NCI-H187 (cell line): Measurements from ENCODE around the gene LRRC8E.
"Not testable (repeated sequence)": the region's sequence is repeated elsewhere in the genome, so short reads cannot be mapped to it uniquely, and the experiment has no call there.

ENCODE experiments used
- DNase-seq, 2 experiments: peaks; one replicate each; lab custom pipeline; 2025; lab: John Stamatoyannopoulos, UW

LRRC8E gene

DNA sequence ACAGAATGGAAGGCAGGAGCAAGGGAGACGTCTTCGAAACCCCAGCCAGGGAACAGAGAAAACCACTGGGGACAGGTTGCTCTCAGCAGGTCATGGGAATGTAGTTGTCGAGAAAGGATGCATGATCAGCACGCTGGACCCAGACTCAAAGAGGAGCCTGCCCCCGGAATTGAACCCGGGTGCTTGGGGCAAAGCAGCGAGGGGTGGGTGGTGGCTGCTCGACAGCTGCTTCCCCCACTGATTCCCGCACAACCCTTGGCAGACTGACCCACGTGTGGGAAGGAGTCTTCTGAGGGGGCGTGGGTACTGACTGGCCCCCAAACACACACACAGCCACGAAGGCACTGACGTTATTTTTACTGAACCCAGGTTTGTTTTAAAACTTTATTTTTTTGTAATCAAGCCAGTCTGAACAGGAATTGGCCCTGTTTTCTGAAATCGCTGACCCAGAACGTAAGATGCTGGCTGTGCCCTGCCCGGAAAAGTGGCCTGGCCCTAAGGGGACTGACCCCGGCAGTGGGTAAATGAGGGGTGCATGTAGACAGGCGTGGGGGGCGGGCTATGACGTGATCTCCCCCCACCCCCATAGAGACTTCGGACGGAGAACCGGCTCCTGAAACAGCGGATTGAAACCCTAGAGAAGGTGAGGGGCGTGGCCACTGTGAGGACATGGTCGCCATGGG lies 32.7 kb upstream of the LRRC8E start:
- DNase-seq: no peak

- no peak for DNase-seq
These were observed 32.2 kb upstream of the LRRC8E start for GRCh38 chr19:7856109-7856591.

- no peak for DNase-seq
These were observed 31.3 kb upstream of the LRRC8E start for GRCh38 chr19:7856679-7857663.

- DNase-seq: no peak
These were observed 30.6 kb upstream of the LRRC8E start for GRCh38 chr19:7857727-7858108.

- no peak for DNase-seq
These were observed 30.1 kb upstream of the LRRC8E start for GRCh38 chr19:7858109-7858770.

DNA sequence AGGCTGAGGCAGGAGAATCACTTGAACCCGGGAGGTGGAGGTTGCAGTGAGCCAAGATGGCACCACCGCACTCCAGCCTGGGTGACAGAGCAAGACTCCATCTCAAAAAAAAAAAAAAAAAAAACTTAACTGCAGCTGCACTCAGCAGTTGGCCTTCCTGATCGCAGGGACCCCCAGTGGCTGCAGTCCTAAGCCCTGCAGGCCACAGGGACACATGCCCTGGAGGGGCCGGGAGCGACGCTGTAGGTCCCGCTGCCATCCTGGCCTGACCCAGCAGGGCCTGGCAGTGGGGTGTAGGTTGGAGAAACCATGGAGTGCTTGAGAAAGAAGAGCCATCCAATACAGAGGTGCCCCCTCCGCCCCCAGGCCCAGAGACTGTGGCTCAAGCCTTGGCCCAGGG lies 29.2 kb upstream of the LRRC8E start:
- not testable (repeated sequence) for DNase-seq

DNA sequence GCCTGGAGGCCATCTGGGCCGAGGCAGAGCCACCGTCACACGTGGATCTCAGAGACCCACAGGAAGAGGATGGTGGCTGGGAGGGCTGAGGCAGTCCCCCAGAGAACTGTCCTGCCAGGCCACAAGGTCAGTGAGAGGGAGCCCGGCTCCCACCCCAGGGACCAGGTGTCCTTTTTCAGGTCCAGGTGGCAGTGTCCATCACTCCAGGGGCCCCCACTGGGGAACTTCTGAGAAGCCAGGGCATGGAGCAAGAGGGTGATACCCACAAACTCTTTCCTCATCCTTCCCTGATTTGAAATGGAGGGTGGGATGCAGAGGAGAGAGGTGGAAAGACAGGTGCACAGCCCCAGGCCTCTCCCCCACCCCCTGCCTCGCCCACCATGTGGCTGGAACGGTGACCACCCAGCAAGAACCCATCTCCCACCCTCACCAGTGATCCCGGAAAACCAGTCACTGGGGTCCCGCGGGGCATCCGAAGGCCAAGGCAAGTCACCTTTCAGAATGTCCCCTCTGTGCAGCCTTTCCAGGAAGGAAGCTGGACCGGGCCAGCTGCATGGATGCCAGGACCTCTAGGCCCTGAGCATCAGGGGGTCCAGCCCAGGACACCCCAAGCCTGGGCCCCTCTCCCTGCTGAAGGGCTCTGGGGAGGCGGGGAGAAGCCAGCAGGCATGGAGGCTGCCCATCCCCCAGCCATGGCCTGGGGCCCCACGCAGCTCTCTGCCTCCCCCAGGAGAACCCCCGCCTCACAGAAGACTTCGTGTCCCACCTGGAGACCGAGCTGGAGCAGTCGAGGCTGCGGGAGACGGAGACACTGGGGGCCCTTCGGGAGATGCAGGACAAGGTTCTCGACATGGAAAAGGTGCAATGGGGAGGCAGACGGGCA lies 28.2 kb upstream of the LRRC8E start:
- DNase-seq: no peak

DNA sequence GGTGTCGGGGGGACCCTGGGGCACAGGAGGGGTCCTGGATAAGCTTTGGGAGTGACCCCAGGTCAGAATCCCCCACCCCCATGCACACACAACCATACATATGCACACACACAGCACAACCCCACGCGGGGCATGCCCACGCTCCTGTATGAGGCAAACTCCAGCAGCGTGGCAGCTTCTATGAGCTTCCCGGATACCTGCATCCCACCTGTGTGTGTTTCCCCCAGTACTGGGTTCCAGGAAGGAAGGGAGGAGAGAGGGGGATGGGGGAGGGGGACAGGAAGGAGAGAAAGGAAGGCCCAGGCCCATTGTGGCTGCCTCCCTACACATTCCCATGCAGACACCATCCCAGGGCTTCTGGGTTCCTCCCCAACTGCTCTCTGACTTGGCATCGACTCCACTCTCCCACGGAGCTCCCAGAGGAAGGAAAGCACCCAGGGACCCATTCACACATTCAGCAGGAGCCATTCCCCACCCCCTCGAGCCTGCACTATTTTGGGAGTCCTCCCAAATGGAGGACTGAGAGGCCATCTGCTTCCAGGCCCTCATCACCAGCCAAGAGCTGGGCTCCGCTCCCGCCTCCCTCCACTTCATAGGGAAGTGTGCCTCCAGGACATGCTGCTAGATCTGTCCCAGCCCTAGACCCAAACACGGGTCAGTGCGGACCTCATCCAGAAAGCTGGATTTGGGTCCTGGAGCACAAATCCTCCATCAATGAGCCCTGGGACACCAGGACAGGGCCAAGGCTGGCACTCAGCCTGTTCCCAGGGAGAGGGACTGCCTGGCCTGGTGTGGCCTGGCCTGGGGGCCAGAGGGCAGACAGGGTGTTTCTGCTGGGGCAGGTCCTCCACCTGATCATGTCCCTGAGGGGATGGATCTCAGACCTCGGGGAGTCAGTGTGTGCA lies 27.3 kb upstream of the LRRC8E start:
- no peak for DNase-seq

DNA sequence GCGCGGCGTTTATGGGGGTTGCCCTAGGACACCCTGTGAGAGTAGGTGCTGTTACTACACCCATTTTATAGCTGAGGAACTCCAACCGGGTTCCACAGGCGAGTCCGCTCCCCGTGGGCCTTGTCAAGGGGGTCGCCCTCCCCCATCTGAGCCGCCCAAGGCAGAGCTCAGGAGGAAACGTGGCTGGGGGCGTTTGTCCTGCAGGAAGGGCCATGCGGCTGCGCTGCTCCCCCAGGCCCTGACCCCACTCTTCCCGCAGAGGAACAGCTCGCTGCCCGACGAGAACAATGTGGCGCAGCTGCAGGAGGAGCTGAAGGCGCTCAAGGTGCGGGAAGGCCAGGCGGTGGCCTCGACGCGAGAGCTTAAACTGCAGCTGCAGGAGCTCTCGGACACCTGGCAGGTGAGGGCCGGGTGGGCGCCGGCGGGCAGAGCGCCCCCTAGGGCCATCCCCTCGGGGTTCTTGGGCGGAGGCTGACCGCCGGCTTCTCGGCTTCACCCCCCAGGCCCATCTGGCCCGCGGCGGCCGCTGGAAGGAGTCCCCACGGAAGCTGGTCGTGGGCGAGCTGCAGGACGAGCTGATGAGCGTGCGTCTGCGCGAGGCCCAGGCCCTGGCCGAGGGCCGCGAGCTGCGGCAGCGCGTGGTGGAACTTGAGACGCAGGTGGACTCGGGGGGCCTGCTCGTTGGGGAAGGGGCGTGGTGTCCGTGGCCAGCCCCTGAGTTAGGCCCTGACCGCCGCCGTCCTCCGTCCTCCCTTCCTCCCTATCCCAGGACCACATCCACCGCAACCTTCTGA lies 26.5 kb upstream of the LRRC8E start:
- no peak for DNase-seq

- DNase-seq: peak; percentile 56 to 63
These were observed 25.8 kb upstream of the LRRC8E start for GRCh38 chr19:7862413-7862951.

DNA sequence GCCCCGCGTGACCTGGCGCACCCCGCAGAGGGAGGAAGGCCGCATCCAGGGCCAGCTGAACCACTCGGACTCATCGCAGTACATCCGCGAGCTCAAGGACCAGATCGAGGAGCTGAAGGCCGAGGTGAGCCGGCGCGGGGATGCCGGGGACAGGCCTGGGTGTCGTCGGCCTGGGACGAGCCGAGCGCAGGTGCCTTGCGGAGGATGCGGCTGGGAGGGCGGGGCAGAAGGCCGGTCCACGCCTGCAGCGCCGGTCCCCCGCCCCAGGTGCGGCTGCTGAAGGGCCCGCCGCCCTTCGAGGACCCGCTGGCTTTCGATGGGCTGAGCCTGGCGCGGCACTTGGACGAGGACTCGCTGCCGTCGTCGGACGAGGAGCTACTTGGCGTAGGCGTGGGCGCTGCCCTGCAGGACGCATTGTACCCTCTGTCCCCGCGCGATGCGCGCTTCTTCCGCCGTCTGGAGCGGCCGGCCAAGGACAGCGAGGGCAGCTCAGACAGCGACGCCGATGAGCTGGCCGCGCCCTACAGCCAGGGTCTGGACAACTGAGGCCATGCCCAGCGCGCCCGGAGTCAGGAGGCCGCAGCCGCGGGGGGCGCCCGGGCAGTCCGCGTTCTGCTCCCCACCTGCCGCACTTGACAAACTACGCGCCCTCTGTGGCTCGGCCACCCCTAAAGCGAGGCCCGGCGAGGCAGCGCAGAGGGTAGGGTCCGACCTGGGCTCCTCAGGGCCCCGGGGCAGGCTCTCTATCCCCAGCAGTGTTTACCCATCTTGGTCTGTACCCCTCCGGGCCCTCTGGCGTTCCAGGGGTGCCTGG lies 24.9 kb upstream of the LRRC8E start:
- DNase-seq: no peak

GRCh38 chr19:7863971-7864689 lies 24.2 kb upstream of the LRRC8E start:
- DNase-seq: no peak

GRCh38 chr19:7864690-7865074 lies 23.6 kb upstream of the LRRC8E start:
- DNase-seq: no peak

DNA sequence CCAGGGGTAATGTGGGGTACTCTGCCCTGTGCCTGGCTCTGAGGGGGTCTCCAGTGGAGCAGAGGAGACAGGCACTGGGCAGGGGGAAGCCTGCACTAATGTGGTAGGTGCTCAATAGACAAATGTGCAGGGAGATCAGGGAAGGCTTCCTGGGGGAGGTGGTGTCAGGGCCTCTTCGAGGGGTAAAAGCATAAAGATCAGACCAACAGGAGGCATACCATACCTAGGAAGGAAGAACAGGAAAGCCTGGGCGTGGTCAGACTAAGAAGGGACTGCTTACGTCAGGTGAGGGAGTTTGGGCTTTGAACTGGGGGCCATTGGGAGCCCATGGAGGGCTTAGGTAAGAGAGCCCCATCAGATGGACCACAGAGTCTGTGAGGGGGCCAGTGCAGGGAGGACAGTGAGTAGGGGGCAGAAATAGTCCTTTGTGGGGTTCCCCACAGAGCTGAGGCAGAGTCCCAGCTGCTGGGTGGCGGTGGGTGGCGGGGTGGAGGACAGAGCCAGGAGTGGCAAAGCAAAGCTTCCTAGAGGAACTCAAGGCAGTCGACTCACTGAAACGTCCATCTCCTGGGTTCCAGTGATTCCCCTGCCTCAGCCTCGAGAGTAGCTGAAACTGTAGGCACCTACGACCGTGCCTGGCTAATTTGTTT lies 22.9 kb upstream of the LRRC8E start:
- DNase-seq: no peak

DNA sequence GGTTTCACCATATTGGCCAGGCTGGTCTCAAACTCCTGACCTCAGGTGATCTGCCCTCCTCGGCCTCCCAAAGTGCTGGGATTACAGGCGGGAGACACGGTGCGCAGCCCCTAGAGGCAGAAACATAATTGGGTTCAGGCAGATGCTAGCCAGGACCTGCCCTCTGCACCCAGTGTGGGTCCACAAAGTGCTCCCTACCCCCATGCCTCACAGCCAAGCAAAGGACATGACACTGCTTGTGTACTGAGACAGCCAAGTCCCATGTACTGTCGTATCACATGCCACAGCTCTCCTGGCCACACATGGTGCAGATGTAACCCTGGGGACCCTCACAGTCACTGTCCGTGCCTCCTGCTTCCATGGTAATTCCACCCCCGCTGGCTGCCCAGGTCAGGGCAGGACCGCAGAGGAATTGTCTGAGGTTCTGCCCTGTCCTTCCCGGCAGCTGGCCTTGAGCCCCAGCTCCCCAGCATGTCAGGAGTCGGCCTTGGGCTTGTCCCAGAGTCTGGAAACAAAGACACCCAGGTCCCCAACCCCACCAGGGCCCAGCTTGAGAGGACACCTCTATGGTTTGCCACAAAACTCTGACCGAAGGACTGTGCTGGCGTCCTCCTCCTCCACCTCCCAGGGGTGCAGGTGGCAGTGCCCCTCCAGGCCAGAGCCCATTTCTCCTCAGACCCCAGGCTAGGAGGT lies 21.8 kb upstream of the LRRC8E start:
- no peak for DNase-seq

GRCh38 chr19:7867092-7867844 lies 21.0 kb upstream of the LRRC8E start:
- DNase-seq: no peak
